RWPE2 (cell line): ENCODE data around the gene ZNF708.
"Not testable (repeated sequence)": the region's sequence is repeated elsewhere in the genome, so short reads cannot be mapped to it uniquely, and the experiment has no call there.

ENCODE experiments used
- ATAC-seq: fragments of 200-7000 bp; cut with Tn5 transposase; 3 replicates; pipeline ENCODE4 v1.9.1; 2021; ENCODE audit warnings: low read depth
- DNase-seq: peaks from one replicate; pipeline ENCODE4 v3.0.0-alpha.2; 2020; ENCODE audit warnings: low spot score
- H3K27ac ChIP-seq: fragments of 450-650 bp; 2 replicates; pipeline ENCODE4 v1.5.1; 2017; ENCODE audit warnings: mild to moderate bottlenecking; ENCODE audit not compliant: poor library complexity, severe bottlenecking
- H3K27me3 ChIP-seq: fragments of 250-450 bp; sonication (Bioruptor Pico); 2 replicates; pipeline ENCODE4 v1.5.1; 2021; ENCODE audit warnings: mild to moderate bottlenecking, moderate library complexity; ENCODE audit not compliant: insufficient read depth, poor library complexity, severe bottlenecking
- H3K36me3 ChIP-seq: fragments of 250-450 bp; sonication (Bioruptor Pico); 2 replicates; pipeline ENCODE4 v1.5.1; 2020; ENCODE audit warnings: low read depth, mild to moderate bottlenecking, moderate library complexity
- H3K4me1 ChIP-seq: fragments of 250-450 bp; sonication (Bioruptor Pico); 2 replicates; pipeline ENCODE4 v1.5.1; 2021; ENCODE audit warnings: mild to moderate bottlenecking, moderate library complexity; ENCODE audit not compliant: insufficient read depth, poor library complexity, severe bottlenecking
- H3K4me3 ChIP-seq: fragments of 250-450 bp; sonication (Bioruptor Pico); 2 replicates; pipeline ENCODE4 v1.5.1; 2021; ENCODE audit warnings: mild to moderate bottlenecking, moderate library complexity; ENCODE audit not compliant: severe bottlenecking
- H3K9me3 ChIP-seq: fragments of 250-450 bp; sonication (Bioruptor Pico); 2 replicates; pipeline ENCODE4 v1.5.1; 2021; ENCODE audit warnings: mild to moderate bottlenecking, moderate library complexity; ENCODE audit not compliant: severe bottlenecking
- TF ChIP-seq, protein P1 (sequence below): fragments of 450-650 bp; IDR thresholded peaks from one replicate; pipeline ENCODE4 v1.5.1; 2017; ENCODE audit warnings: mild to moderate bottlenecking, moderate library complexity; ENCODE audit not compliant: poor library complexity, severe bottlenecking

The ZNF708 gene

DNA sequence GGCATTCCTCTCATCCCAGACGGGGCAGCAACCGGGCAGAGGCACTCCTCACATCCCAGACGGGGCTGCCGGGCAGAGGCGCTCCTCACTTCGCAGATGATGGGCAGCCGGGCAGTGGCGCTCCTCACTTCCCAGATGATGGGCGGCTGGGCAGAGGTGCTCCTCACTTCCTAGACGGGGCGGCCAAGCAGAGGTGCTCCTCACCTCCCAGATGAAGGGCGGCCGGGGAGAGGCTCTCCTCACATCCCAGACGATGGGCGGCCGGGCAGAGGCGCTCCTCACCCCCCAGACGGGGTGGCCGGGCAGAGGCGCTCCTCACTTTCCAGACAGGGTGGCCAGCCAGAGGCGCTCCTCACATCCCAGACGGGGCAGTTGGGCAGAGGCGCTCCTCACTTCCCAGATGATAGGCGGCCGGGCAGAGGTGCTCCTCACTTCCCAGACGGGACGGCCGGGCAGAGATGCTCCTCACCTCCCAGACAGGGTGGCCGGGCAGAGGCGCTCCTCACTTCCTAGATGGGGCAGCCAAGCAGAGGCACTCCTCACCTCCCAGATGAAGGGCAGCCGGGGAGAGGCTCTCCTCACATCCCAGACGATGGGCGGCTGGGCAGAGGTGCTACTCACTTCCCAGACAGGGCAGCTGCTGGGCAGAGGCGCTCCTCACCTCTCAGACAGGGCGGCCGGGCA, 68.9 kb downstream of the ZNF708 start:
- H3K4me3 ChIP-seq = no peak overlapping the region
- TF ChIP-seq, protein P1, sequence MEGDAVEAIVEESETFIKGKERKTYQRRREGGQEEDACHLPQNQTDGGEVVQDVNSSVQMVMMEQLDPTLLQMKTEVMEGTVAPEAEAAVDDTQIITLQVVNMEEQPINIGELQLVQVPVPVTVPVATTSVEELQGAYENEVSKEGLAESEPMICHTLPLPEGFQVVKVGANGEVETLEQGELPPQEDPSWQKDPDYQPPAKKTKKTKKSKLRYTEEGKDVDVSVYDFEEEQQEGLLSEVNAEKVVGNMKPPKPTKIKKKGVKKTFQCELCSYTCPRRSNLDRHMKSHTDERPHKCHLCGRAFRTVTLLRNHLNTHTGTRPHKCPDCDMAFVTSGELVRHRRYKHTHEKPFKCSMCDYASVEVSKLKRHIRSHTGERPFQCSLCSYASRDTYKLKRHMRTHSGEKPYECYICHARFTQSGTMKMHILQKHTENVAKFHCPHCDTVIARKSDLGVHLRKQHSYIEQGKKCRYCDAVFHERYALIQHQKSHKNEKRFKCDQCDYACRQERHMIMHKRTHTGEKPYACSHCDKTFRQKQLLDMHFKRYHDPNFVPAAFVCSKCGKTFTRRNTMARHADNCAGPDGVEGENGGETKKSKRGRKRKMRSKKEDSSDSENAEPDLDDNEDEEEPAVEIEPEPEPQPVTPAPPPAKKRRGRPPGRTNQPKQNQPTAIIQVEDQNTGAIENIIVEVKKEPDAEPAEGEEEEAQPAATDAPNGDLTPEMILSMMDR = no peak
- no peaks in the 10 kb centered on the region for H3K9me3 ChIP-seq
- ATAC-seq (no peak), DNase-seq (no peak)
- H3K27me3 ChIP-seq = no peaks in the 10 kb centered on the region
- no peak overlapping the region for H3K27ac ChIP-seq
- H3K36me3 ChIP-seq = no peaks in the 10 kb centered on the region
- no peaks in the 10 kb centered on the region for H3K4me1 ChIP-seq

DNA sequence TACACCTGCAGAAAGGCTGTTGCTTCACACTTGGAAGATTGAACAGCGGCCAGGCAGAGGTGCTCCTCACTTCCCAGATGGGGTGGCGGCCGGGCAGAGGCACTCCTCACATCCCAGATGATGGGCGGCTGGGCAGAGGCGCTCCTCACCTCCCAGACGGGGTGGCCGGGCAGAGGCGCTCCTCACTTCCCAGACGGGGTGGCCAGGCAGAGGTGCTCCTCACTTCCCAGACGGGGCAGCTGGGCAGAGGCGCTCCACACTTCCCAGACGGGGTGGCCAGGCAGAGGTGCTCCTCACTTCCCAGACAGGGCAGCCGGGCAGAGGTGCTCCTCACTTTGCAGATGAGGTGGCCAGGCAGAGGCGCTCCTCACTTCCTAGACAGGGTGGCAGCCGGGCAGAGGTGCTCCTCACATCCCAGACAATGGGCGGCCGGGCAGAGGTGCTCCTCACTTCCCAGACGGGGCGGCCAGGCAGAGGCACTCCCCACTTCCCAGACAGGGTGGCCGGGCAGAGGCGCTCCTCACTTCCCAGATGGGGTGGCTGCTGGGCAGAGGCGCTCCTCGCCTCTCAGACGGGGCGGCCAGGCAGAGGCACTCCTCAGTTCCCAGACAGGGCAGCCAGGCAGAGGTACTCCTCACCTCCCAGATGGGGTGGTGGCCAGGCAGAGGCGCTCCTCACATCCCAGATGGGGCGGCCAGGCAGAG, 69.6 kb downstream of the ZNF708 start:
- H3K27me3 ChIP-seq, DNase-seq, H3K4me1 ChIP-seq, H3K36me3 ChIP-seq, H3K9me3 ChIP-seq, ATAC-seq, H3K27ac ChIP-seq, H3K4me3 ChIP-seq: not testable (repeated sequence)

DNA sequence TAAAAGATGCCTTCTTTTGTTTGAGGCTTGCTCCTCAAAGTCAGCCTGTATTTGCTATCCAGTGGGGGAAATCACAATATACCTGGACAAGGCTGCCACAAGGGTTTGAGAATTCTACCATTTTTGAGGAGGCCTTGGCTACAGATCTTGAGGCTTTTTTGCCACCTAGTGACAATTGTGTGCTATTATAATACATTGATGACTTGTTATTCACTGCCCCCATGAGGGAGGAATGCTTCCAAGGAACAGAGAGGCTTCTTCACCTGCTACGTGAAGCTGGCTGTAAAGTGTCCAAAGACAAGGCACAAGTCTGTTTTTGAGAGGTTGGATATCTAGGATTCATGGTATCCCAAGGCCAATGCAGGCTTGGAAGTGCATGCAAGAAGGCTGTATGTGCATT, 72.5 kb downstream of the ZNF708 start:
- no peaks in the 10 kb centered on the region for H3K4me1 ChIP-seq
- no peaks in the 10 kb centered on the region for H3K36me3 ChIP-seq
- DNase-seq (no peak), ATAC-seq (no peak)
- no peak overlapping the region for H3K4me3 ChIP-seq
- TF ChIP-seq, protein P1 = peak; percentile 17
- no peaks in the 10 kb centered on the region for H3K9me3 ChIP-seq
- no peaks in the 10 kb centered on the region for H3K27me3 ChIP-seq
- no peak overlapping the region for H3K27ac ChIP-seq
